Measurements from ENCODE around the gene LRRTM2.

The LRRTM2 gene

GRCh38 chr5:138901716-138902115 lies 26.6 kb upstream of the LRRTM2 start:
- in situ Hi-C loops (cut with HindIII; ENCODE audit: low sequenced_read_pairs): no loop called here
- H3K4me3 ChIP-seq (ENCODE audit: low read depth, low read length): no peak overlapping the region
- TF ChIP-seq CTCF (IDR thresholded peaks at IDR 0.05; ENCODE audit: low read depth, low read length): no peak
- no peak for DNase-seq (ENCODE audit: low read depth, low spot score)

- DNase-seq (ENCODE audit: low read depth, low spot score): peak; percentile 80
- in situ Hi-C loops (cut with HindIII; ENCODE audit: low sequenced_read_pairs): no loop called here
- no peak for TF ChIP-seq CTCF (IDR thresholded peaks at IDR 0.05; ENCODE audit: low read depth, low read length)
- H3K4me3 ChIP-seq (ENCODE audit: low read depth, low read length): no peak overlapping the region
Observed at GRCh38 chr5:138900281-138900965, 25.3 kb upstream of the LRRTM2 start.

- no peak for TF ChIP-seq CTCF (IDR thresholded peaks at IDR 0.05; ENCODE audit: low read depth, low read length)
- in situ Hi-C loops (cut with HindIII; ENCODE audit: low sequenced_read_pairs): no loop called here
- no peak overlapping the region for H3K4me3 ChIP-seq (ENCODE audit: low read depth, low read length)
- DNase-seq (ENCODE audit: low read depth, low spot score): no peak
Observed at GRCh38 chr5:138898742-138899141, 23.6 kb upstream of the LRRTM2 start.

- no peak for TF ChIP-seq CTCF (IDR thresholded peaks at IDR 0.05; ENCODE audit: low read depth, low read length)
- DNase-seq (ENCODE audit: low read depth, low spot score): no peak
- in situ Hi-C loops (cut with HindIII; ENCODE audit: low sequenced_read_pairs): no loop called here
- no peak overlapping the region for H3K4me3 ChIP-seq (ENCODE audit: low read depth, low read length)
Observed at GRCh38 chr5:138898299-138898698, 23.2 kb upstream of the LRRTM2 start.

GRCh38 chr5:138895918-138896317 lies 20.8 kb upstream of the LRRTM2 start:
- no peak for TF ChIP-seq CTCF (IDR thresholded peaks at IDR 0.05; ENCODE audit: low read depth, low read length)
- in situ Hi-C loops (cut with HindIII; ENCODE audit: low sequenced_read_pairs): no loop called here
- no peak for DNase-seq (ENCODE audit: low read depth, low spot score)

GRCh38 chr5:138890644-138891043 lies 15.5 kb upstream of the LRRTM2 start:
- DNase-seq (ENCODE audit: low read depth, low spot score): no peak
- in situ Hi-C loops (cut with HindIII; ENCODE audit: low sequenced_read_pairs): no loop called here
- H3K4me3 ChIP-seq (ENCODE audit: low read depth, low read length): no peak overlapping the region
- no peak for TF ChIP-seq CTCF (IDR thresholded peaks at IDR 0.05; ENCODE audit: low read depth, low read length)

More at GRCh38 chr5:138895918-138896317, 20.8 kb upstream of the LRRTM2 start:
- H3K4me3 ChIP-seq (ENCODE audit: low read depth, low read length): no peak overlapping the region
